Tibial nerve (tissue), 4 donors: ENCODE results near the gene GPER1.

Experiments used
- EP300 ChIP-seq, 2 donors: sonication (generic); formaldehyde crosslinking; IDR thresholded peaks; one replicate each; pipeline ENCODE4 v1.6.1; 2017; ENCODE audit warnings: antibody characterized with exemption in 2 of 2, mild to moderate bottlenecking in 1 of 2
- POLR2A ChIP-seq, 2 donors: fragments of 450-650 bp; IDR thresholded peaks; one replicate each; pipeline ENCODE4 v1.6.1; 2017; ENCODE audit warnings: antibody characterized with exemption in 2 of 2, mild to moderate bottlenecking in 2 of 2, moderate library complexity in 2 of 2
- TF ChIP-seq, protein P1 (sequence below), 5 experiments: fragments of 200-600 bp in 3 of 5; fragments of 450-650 bp in 2 of 5; sonication (generic) in 3 of 5; IDR thresholded peaks; one replicate each; pipeline ENCODE4 v1.5.1; 2016 to 2019; ENCODE audit warnings: antibody characterized with exemption in 5 of 5, mild to moderate bottlenecking in 3 of 5, moderate library complexity in 2 of 5

DNA sequence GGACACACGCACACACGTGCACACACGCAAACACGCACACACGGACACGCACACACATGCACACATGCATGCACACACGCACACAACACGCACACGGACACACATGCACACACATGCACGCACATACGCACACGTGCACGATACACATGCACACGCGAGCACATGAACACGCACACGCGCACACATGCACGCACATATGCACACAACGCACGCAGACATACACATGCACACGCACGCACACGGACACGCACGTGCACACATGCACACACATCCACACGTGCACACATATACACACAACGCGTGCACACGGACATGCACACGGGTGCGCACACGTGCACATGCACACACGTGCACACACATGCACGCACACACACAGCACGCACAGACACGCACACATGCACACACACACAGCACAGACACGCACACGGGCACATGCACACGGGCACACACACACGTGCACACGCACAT lies 17.3 kb upstream of the GPER1 start:
- TF ChIP-seq, protein P1, sequence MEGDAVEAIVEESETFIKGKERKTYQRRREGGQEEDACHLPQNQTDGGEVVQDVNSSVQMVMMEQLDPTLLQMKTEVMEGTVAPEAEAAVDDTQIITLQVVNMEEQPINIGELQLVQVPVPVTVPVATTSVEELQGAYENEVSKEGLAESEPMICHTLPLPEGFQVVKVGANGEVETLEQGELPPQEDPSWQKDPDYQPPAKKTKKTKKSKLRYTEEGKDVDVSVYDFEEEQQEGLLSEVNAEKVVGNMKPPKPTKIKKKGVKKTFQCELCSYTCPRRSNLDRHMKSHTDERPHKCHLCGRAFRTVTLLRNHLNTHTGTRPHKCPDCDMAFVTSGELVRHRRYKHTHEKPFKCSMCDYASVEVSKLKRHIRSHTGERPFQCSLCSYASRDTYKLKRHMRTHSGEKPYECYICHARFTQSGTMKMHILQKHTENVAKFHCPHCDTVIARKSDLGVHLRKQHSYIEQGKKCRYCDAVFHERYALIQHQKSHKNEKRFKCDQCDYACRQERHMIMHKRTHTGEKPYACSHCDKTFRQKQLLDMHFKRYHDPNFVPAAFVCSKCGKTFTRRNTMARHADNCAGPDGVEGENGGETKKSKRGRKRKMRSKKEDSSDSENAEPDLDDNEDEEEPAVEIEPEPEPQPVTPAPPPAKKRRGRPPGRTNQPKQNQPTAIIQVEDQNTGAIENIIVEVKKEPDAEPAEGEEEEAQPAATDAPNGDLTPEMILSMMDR (IDR thresholded peaks at IDR 0.05), result no peak
- TF ChIP-seq POLR2A (IDR thresholded peaks at IDR 0.05) (no peak), EP300 (IDR thresholded peaks at IDR 0.05) (no peak)
